ENCODE data around the gene CATSPER1. TPM values are rescaled to one million over a fixed set of nuclear protein-coding genes. Genes with fewer than 3 reads are reported as not detected.

Gene CATSPER1
- total and polyA plus RNA-seq, 2 donors (not counting 3 experiments of a cell fraction or from before 2014, with no cell fraction given): 0.68 to 1.0 TPM

Other genes with a start within 250 kb of the CATSPER1 start
- 15.3 and 15.5 TPM in 2 replicates for gene AP5B1, start 245.5 kb downstream of the CATSPER1 start, total RNA-seq
- gene AP5B1, start 245.5 kb downstream of the CATSPER1 start, polyA plus RNA-seq: 9.2 and 13.0 TPM in 2 replicates
- gene OVOL1, start 239.4 kb downstream of the CATSPER1 start, total RNA-seq: not detected in 2 replicates
- not detected in 2 replicates for gene OVOL1, start 239.4 kb downstream of the CATSPER1 start, polyA plus RNA-seq
- gene SNX32, start 192.5 kb downstream of the CATSPER1 start, total RNA-seq: 1.0 TPM in 1 of 2 replicates, not detected in the other
- 0.19 and 0.29 TPM in 2 replicates for gene SNX32, start 192.5 kb downstream of the CATSPER1 start, polyA plus RNA-seq
- 1,783 and 1,844 TPM in 2 replicates for gene CFL1, start 168.3 kb downstream of the CATSPER1 start, total RNA-seq
- 2,403 and 2,689 TPM in 2 replicates for gene CFL1, start 168.3 kb downstream of the CATSPER1 start, polyA plus RNA-seq
- 68.4 and 76.9 TPM in 2 replicates for gene MUS81, start 166.0 kb downstream of the CATSPER1 start, total RNA-seq
- 57.9 and 64.5 TPM in 2 replicates for gene MUS81, start 166.0 kb downstream of the CATSPER1 start, polyA plus RNA-seq
- gene EFEMP2, start 153.7 kb downstream of the CATSPER1 start, total RNA-seq: 76.5 and 81.7 TPM in 2 replicates
- gene EFEMP2, start 153.7 kb downstream of the CATSPER1 start, polyA plus RNA-seq: 207 and 259 TPM in 2 replicates
- gene CTSW, start 146.6 kb downstream of the CATSPER1 start, total RNA-seq: not detected in 2 replicates
- gene CTSW, start 146.6 kb downstream of the CATSPER1 start, polyA plus RNA-seq: not detected in 2 replicates
- gene FIBP, start 138.0 kb downstream of the CATSPER1 start, total RNA-seq: 88.5 and 105 TPM in 2 replicates
- gene FIBP, start 138.0 kb downstream of the CATSPER1 start, polyA plus RNA-seq: 162 and 210 TPM in 2 replicates
- gene CCDC85B, start 135.8 kb downstream of the CATSPER1 start, total RNA-seq: 103 and 105 TPM in 2 replicates
- 107 and 132 TPM in 2 replicates for gene CCDC85B, start 135.8 kb downstream of the CATSPER1 start, polyA plus RNA-seq
- gene FOSL1, start 126.1 kb downstream of the CATSPER1 start, total RNA-seq: 52.6 and 53.8 TPM in 2 replicates
- 16.6 and 18.1 TPM in 2 replicates for gene FOSL1, start 126.1 kb downstream of the CATSPER1 start, polyA plus RNA-seq
- gene C11orf68, start 107.4 kb downstream of the CATSPER1 start, total RNA-seq: 32.8 and 35.6 TPM in 2 replicates
- 66.5 and 84.8 TPM in 2 replicates for gene C11orf68, start 107.4 kb downstream of the CATSPER1 start, polyA plus RNA-seq
- gene DRAP1, start 107.1 kb downstream of the CATSPER1 start, total RNA-seq: 114 and 118 TPM in 2 replicates
- gene DRAP1, start 107.1 kb downstream of the CATSPER1 start, polyA plus RNA-seq: 73.5 and 74.9 TPM in 2 replicates
- gene TSGA10IP, start 81.0 kb downstream of the CATSPER1 start, total RNA-seq: not detected in 2 replicates
- gene TSGA10IP, start 81.0 kb downstream of the CATSPER1 start, polyA plus RNA-seq: not detected in 2 replicates
- 58.9 and 62.7 TPM in 2 replicates for gene SART1, start 64.7 kb downstream of the CATSPER1 start, total RNA-seq
- 17.3 and 21.8 TPM in 2 replicates for gene SART1, start 64.7 kb downstream of the CATSPER1 start, polyA plus RNA-seq
- gene EIF1AD, start 24.3 kb downstream of the CATSPER1 start, total RNA-seq: 39.7 and 42.4 TPM in 2 replicates
- gene EIF1AD, start 24.3 kb downstream of the CATSPER1 start, polyA plus RNA-seq: 35.7 and 39.3 TPM in 2 replicates
- gene BANF1, start 24.0 kb downstream of the CATSPER1 start, total RNA-seq: 246 and 269 TPM in 2 replicates
- 367 and 376 TPM in 2 replicates for gene BANF1, start 24.0 kb downstream of the CATSPER1 start, polyA plus RNA-seq
- gene CST6, start 14.5 kb downstream of the CATSPER1 start, total RNA-seq: 0.46 and 0.92 TPM in 2 replicates
- gene CST6, start 14.5 kb downstream of the CATSPER1 start, polyA plus RNA-seq: 2.2 and 2.5 TPM in 2 replicates
- gene GAL3ST3, start 22.7 kb upstream of the CATSPER1 start, total RNA-seq: not detected in 2 replicates
- 0.15 and 0.24 TPM in 2 replicates for gene GAL3ST3, start 22.7 kb upstream of the CATSPER1 start, polyA plus RNA-seq
- 179 and 196 TPM in 2 replicates for gene SF3B2, start 25.9 kb upstream of the CATSPER1 start, total RNA-seq
- 99.4 and 132 TPM in 2 replicates for gene SF3B2, start 25.9 kb upstream of the CATSPER1 start, polyA plus RNA-seq
- gene PACS1, start 43.8 kb upstream of the CATSPER1 start, total RNA-seq: 52.8 and 64.4 TPM in 2 replicates
- gene PACS1, start 43.8 kb upstream of the CATSPER1 start, polyA plus RNA-seq: 24.8 and 26.4 TPM in 2 replicates
- 39.2 and 40.5 TPM in 2 replicates for gene KLC2, start 231.2 kb upstream of the CATSPER1 start, total RNA-seq
- gene KLC2, start 231.2 kb upstream of the CATSPER1 start, polyA plus RNA-seq: 20.7 and 24.0 TPM in 2 replicates
- gene RAB1B, start 242.2 kb upstream of the CATSPER1 start, total RNA-seq: 171 and 177 TPM in 2 replicates
- 383 and 465 TPM in 2 replicates for gene RAB1B, start 242.2 kb upstream of the CATSPER1 start, polyA plus RNA-seq

Data from endothelial cell of umbilical vein (primary cell).